Measurements from ENCODE around the gene MATK.

Gene MATK

GRCh38 chr19:3814648-3815047, 28.5 kb upstream of the MATK start:
- H3K9ac ChIP-seq (ENCODE audit: low read length), result no peak overlapping the region
- H3K36me3 ChIP-seq (ENCODE audit: control insufficient read depth in 1 of 2, insufficient read depth in 2 of 2, low read length in 2 of 2), result no peaks in the 10 kb centered on the region
- WGBS (ENCODE audit: extremely low coverage, insufficient coverage, insufficient read length), result no CpG with 5 or more reads among the region's 4 CpGs
- H3K14ac ChIP-seq (ENCODE audit: low read length), result no peak overlapping the region
- no peaks in the 10 kb centered on the region for H3K79me2 ChIP-seq (ENCODE audit: control insufficient read depth, insufficient read depth, low read length, poor library complexity)
- H3K27ac ChIP-seq (ENCODE audit: low read depth, low read length), result no peak overlapping the region
- no peak overlapping the region for H2BK12ac ChIP-seq (ENCODE audit: low read length)
- no peak overlapping the region for H2AFZ ChIP-seq (ENCODE audit: insufficient read depth, low read length, poor library complexity)
- H4K91ac ChIP-seq (ENCODE audit: low read depth, low read length), result no peak overlapping the region
- H3K4me2 ChIP-seq (ENCODE audit: low read length), result no peak overlapping the region
- H3K23ac ChIP-seq (ENCODE audit: low read length), result no peak overlapping the region
- no peak overlapping the region for H2BK120ac ChIP-seq (ENCODE audit: insufficient read depth, low read length, poor library complexity)
- H2AK5ac ChIP-seq (ENCODE audit: low read length), result no peak overlapping the region
- no peak overlapping the region for H3K4me3 ChIP-seq (ENCODE audit: low read depth, low read length)
- no peaks in the 10 kb centered on the region for H3K4me1 ChIP-seq (ENCODE audit: control insufficient read depth in 1 of 2, insufficient read depth in 2 of 2, low read length in 2 of 2)
- H2BK5ac ChIP-seq (ENCODE audit: low read depth, low read length, poor library complexity), result no peak overlapping the region
- no peak overlapping the region for H3K18ac ChIP-seq (ENCODE audit: low read length)
- H4K12ac ChIP-seq (ENCODE audit: low read depth, low read length), result no peak overlapping the region
- H3K27me3 ChIP-seq (ENCODE audit: insufficient read depth, low read length), result no peaks in the 10 kb centered on the region
- no peak overlapping the region for H4K8ac ChIP-seq (ENCODE audit: low read depth, low read length)
- no peaks in the 10 kb centered on the region for H3K79me1 ChIP-seq (ENCODE audit: low read length)
- no peak for DNase-seq
- H3K4ac ChIP-seq (ENCODE audit: low read depth, low read length), result no peak overlapping the region
- H3K9me3 ChIP-seq (ENCODE audit: insufficient read depth, low read depth, low read length), result peaks cover 3% of the 10 kb centered on the region

- no peak overlapping the region for H2AFZ ChIP-seq (ENCODE audit: insufficient read depth, low read length, poor library complexity)
- H2BK120ac ChIP-seq (ENCODE audit: insufficient read depth, low read length, poor library complexity), result no peak overlapping the region
- no peak overlapping the region for H3K9ac ChIP-seq (ENCODE audit: low read length)
- H3K9me3 ChIP-seq (ENCODE audit: insufficient read depth, low read depth, low read length), result peaks cover 3% of the 10 kb centered on the region
- H3K79me1 ChIP-seq (ENCODE audit: low read length), result no peaks in the 10 kb centered on the region
- no peak overlapping the region for H4K8ac ChIP-seq (ENCODE audit: low read depth, low read length)
- H3K18ac ChIP-seq (ENCODE audit: low read length), result no peak overlapping the region
- H3K79me2 ChIP-seq (ENCODE audit: control insufficient read depth, insufficient read depth, low read length, poor library complexity), result no peaks in the 10 kb centered on the region
- no CpG with 5 or more reads among the region's 22 CpGs for WGBS (ENCODE audit: extremely low coverage, insufficient coverage, insufficient read length)
- H2BK12ac ChIP-seq (ENCODE audit: low read length), result no peak overlapping the region
- H3K4me2 ChIP-seq (ENCODE audit: low read length), result no peak overlapping the region
- no peak overlapping the region for H2BK5ac ChIP-seq (ENCODE audit: low read depth, low read length, poor library complexity)
- H4K12ac ChIP-seq (ENCODE audit: low read depth, low read length), result no peak overlapping the region
- H3K14ac ChIP-seq (ENCODE audit: low read length), result no peak overlapping the region
- H3K23ac ChIP-seq (ENCODE audit: low read length), result no peak overlapping the region
- H2AK5ac ChIP-seq (ENCODE audit: low read length), result no peak overlapping the region
- H3K27ac ChIP-seq (ENCODE audit: low read depth, low read length), result no peak overlapping the region
- no peaks in the 10 kb centered on the region for H3K36me3 ChIP-seq (ENCODE audit: control insufficient read depth in 1 of 2, insufficient read depth in 2 of 2, low read length in 2 of 2)
- no peak overlapping the region for H4K91ac ChIP-seq (ENCODE audit: low read depth, low read length)
- H3K4me3 ChIP-seq (ENCODE audit: low read depth, low read length), result no peak overlapping the region
- no peaks in the 10 kb centered on the region for H3K4me1 ChIP-seq (ENCODE audit: control insufficient read depth in 1 of 2, insufficient read depth in 2 of 2, low read length in 2 of 2)
- H3K27me3 ChIP-seq (ENCODE audit: insufficient read depth, low read length), result no peaks in the 10 kb centered on the region
- no peak overlapping the region for H3K4ac ChIP-seq (ENCODE audit: low read depth, low read length)
- DNase-seq, result no peak
Measured at GRCh38 chr19:3813473-3814392, 27.6 kb upstream of the MATK start.

GRCh38 chr19:3810708-3811355, 24.7 kb upstream of the MATK start:
- H3K9me3 ChIP-seq (ENCODE audit: insufficient read depth, low read depth, low read length), result peaks cover 6% of the 10 kb centered on the region
- H2AK5ac ChIP-seq (ENCODE audit: low read length), result no peak overlapping the region
- no peak overlapping the region for H2BK120ac ChIP-seq (ENCODE audit: insufficient read depth, low read length, poor library complexity)
- no peak overlapping the region for H3K4ac ChIP-seq (ENCODE audit: low read depth, low read length)
- H4K8ac ChIP-seq (ENCODE audit: low read depth, low read length), result no peak overlapping the region
- no peak overlapping the region for H2BK5ac ChIP-seq (ENCODE audit: low read depth, low read length, poor library complexity)
- DNase-seq, result no peak
- H4K12ac ChIP-seq (ENCODE audit: low read depth, low read length), result no peak overlapping the region
- no CpG with 5 or more reads among the region's 38 CpGs for WGBS (ENCODE audit: extremely low coverage, insufficient coverage, insufficient read length)
- H3K27me3 ChIP-seq (ENCODE audit: insufficient read depth, low read length), result no peaks in the 10 kb centered on the region
- H2BK12ac ChIP-seq (ENCODE audit: low read length), result no peak overlapping the region
- H3K79me1 ChIP-seq (ENCODE audit: low read length), result no peaks in the 10 kb centered on the region
- H3K27ac ChIP-seq (ENCODE audit: low read depth, low read length), result no peak overlapping the region
- no peaks in the 10 kb centered on the region for H3K4me1 ChIP-seq (ENCODE audit: control insufficient read depth in 1 of 2, insufficient read depth in 2 of 2, low read length in 2 of 2)
- H3K14ac ChIP-seq (ENCODE audit: low read length), result no peak overlapping the region
- no peak overlapping the region for H3K4me3 ChIP-seq (ENCODE audit: low read depth, low read length)
- no peaks in the 10 kb centered on the region for H3K36me3 ChIP-seq (ENCODE audit: control insufficient read depth in 1 of 2, insufficient read depth in 2 of 2, low read length in 2 of 2)
- no peak overlapping the region for H2AFZ ChIP-seq (ENCODE audit: insufficient read depth, low read length, poor library complexity)
- H4K91ac ChIP-seq (ENCODE audit: low read depth, low read length), result no peak overlapping the region
- H3K9ac ChIP-seq (ENCODE audit: low read length), result no peak overlapping the region
- no peaks in the 10 kb centered on the region for H3K79me2 ChIP-seq (ENCODE audit: control insufficient read depth, insufficient read depth, low read length, poor library complexity)
- H3K4me2 ChIP-seq (ENCODE audit: low read length), result no peak overlapping the region
- no peak overlapping the region for H3K23ac ChIP-seq (ENCODE audit: low read length)
- no peak overlapping the region for H3K18ac ChIP-seq (ENCODE audit: low read length)

GRCh38 chr19:3809881-3810707, 23.9 kb upstream of the MATK start:
- H3K9me3 ChIP-seq (ENCODE audit: insufficient read depth, low read depth, low read length), result peaks cover 6% of the 10 kb centered on the region
- H3K4me1 ChIP-seq (ENCODE audit: control insufficient read depth in 1 of 2, insufficient read depth in 2 of 2, low read length in 2 of 2), result no peaks in the 10 kb centered on the region
- DNase-seq, result no peak
- H2BK12ac ChIP-seq (ENCODE audit: low read length), result no peak overlapping the region
- H3K23ac ChIP-seq (ENCODE audit: low read length), result no peak overlapping the region
- H2AK5ac ChIP-seq (ENCODE audit: low read length), result no peak overlapping the region
- H3K79me2 ChIP-seq (ENCODE audit: control insufficient read depth, insufficient read depth, low read length, poor library complexity), result no peaks in the 10 kb centered on the region
- H2BK120ac ChIP-seq (ENCODE audit: insufficient read depth, low read length, poor library complexity), result no peak overlapping the region
- no peaks in the 10 kb centered on the region for H3K36me3 ChIP-seq (ENCODE audit: control insufficient read depth in 1 of 2, insufficient read depth in 2 of 2, low read length in 2 of 2)
- no peak overlapping the region for H4K12ac ChIP-seq (ENCODE audit: low read depth, low read length)
- H2BK5ac ChIP-seq (ENCODE audit: low read depth, low read length, poor library complexity), result no peak overlapping the region
- H3K14ac ChIP-seq (ENCODE audit: low read length), result no peak overlapping the region
- no peak overlapping the region for H3K4me3 ChIP-seq (ENCODE audit: low read depth, low read length)
- no peak overlapping the region for H3K18ac ChIP-seq (ENCODE audit: low read length)
- H3K27me3 ChIP-seq (ENCODE audit: insufficient read depth, low read length), result no peaks in the 10 kb centered on the region
- no peaks in the 10 kb centered on the region for H3K79me1 ChIP-seq (ENCODE audit: low read length)
- WGBS (ENCODE audit: extremely low coverage, insufficient coverage, insufficient read length), result no CpG with 5 or more reads among the region's 26 CpGs
- no peak overlapping the region for H3K4ac ChIP-seq (ENCODE audit: low read depth, low read length)
- no peak overlapping the region for H3K4me2 ChIP-seq (ENCODE audit: low read length)
- no peak overlapping the region for H3K27ac ChIP-seq (ENCODE audit: low read depth, low read length)
- H4K91ac ChIP-seq (ENCODE audit: low read depth, low read length), result no peak overlapping the region
- H2AFZ ChIP-seq (ENCODE audit: insufficient read depth, low read length, poor library complexity), result no peak overlapping the region
- H4K8ac ChIP-seq (ENCODE audit: low read depth, low read length), result no peak overlapping the region
- no peak overlapping the region for H3K9ac ChIP-seq (ENCODE audit: low read length)
